GM12872 (cell line): ENCODE measurements around the gene CFB.

Experiments
- CTCF ChIP-seq: IDR thresholded peaks from 3 replicates; pipeline ENCODE4 v1.5.1; 2011; ENCODE audit warnings: low read depth, mild to moderate bottlenecking, low read length, moderate library complexity; ENCODE audit not compliant: insufficient read depth

Gene CFB

GRCh38 chr6:31907158-31907813 lies 38.6 kb upstream of the CFB start:
- no peak for TF ChIP-seq CTCF

DNA sequence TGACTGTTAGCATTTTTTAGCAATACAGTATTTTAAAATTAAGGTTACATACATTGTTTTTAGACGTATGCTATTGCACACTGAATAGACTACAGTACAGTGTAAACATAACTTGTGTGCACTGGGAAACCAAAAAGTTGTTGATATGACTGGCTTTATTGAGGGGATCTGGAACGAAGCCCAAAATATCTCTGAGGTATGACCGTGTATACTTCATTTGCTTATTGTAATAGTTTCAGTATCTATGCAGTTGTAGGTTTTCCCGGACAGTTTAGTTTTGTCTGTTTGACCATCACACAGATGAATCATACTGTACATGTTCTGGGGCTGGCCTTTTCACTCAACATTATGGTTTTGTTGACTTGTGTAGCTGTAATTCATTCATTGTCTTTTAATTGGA lies 37.1 kb upstream of the CFB start:
- TF ChIP-seq CTCF, result no peak

GRCh38 chr6:31911826-31912585 lies 33.9 kb upstream of the CFB start:
- no peak for TF ChIP-seq CTCF

GRCh38 chr6:31915351-31915750 lies 30.5 kb upstream of the CFB start:
- no peak for TF ChIP-seq CTCF

GRCh38 chr6:31915756-31916155 lies 30.1 kb upstream of the CFB start:
- TF ChIP-seq CTCF, result no peak

DNA sequence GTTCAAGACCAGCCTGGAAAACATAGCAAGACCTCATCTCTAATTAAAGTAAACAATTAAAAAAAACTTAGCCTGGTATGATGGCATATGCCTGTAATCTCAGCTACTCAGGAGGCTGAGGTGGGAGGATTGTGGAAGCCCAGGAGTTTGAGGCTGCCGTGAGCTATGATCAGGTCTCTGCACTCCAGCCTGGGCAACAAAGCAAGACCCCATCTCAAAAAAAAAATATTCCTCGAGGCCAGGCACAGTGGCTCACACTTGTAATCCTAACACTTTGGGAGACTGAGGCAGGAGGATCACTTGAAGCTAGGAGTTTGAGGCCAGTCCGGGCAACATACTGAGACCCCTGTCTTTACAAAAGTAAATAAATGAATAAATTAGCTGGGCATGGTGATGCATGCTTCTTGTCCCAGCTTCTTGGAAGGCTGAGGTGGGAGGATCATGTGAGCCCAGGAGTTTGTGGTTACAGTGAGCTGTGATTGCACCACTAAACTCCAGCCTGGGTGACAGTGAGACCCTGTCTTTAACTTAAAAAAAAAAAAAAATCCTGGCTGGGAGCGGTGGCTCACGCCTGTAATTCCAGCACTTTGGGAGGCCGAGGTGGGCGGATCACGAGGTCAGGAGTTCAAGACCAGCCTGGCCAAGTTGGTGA lies 27.7 kb upstream of the CFB start:
- no peak for TF ChIP-seq CTCF

DNA sequence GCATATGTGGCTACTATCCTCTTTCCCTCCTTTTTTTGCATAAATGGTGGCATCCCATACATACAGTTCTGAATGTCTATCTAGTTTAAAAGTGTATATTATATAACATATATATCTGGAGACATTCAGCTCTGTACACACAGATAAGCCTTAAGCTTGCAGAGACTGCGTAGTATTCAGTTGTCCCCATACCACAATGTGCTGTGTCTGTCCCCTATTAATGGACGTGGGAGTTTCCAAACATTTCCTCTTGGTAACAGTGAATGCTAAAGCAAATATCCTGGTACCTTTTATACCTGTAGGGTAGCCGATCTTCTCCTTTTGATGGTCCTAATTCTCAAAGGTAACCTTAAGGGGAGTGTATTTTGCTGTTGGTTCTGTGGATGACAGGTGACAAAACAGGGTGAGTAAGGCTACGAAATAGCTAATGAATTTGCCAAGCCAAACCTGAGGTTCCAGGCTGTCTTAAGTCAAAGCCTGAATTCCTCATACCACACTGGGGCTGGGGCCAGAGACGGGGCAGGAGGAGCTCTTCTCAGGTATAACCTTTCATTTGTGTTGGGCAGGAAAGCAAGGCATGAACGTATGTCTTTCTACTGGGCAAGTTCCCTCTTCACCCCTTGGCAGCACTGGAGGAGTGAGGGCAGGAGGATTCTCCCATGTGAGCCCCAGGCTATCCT lies 26.1 kb upstream of the CFB start:
- TF ChIP-seq CTCF, result no peak
